ENCODE data around the gene TRIM7.
"Not testable (repeated sequence)": the region's sequence is repeated elsewhere in the genome, so short reads cannot be mapped to it uniquely, and the experiment has no call there.

Gene TRIM7

GRCh38 chr5:181210698-181211097 lies 5.7 kb upstream of the TRIM7 start:
- not testable (repeated sequence) for DNase-seq

DNA sequence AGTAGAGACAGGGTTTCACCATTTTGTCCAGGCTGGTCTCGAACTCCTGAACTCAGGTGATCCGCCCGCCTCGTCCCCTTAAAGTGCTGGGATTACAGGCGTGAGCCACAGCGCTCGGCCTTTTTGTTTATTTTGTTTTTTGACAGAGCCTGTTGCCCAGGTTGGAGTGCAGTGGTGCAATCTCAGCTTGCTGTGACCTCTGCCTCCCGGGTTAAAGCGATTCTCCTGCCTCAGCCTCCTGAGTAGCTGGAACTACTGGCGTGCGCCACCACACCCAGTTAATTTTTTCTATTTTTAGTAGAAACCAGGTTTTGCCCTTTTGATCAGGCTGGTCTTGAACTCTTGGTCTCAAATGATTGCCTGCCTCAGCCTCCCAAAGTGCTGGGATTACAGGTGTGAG lies 5.2 kb upstream of the TRIM7 start:
- not testable (repeated sequence) for DNase-seq

GRCh38 chr5:181209006-181209405 lies 4.0 kb upstream of the TRIM7 start:
- DNase-seq: not testable (repeated sequence)

DNA sequence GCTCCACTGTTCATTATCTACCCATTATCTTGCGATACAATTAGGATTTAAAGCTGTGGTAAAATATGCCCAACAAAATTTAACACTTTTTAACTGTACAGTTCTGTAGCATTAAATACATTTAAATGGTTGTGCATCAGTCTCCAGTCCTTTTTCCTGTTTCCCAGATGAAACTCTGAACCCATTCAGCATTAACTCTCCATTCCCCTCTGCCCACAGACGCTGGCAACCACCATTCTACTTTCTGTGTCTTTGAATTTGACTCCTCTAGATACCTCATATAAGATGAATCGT lies 2.9 kb upstream of the TRIM7 start:
- no peak for DNase-seq

GRCh38 chr5:181207214-181207959 lies 2.4 kb upstream of the TRIM7 start:
- no peak for DNase-seq

GRCh38 chr5:181205761-181206649 lies 1.0 kb upstream of the TRIM7 start:
- no peak for DNase-seq

- no peak for DNase-seq
Observed at GRCh38 chr5:181204113-181204825, 727 bp downstream of the TRIM7 start.

GRCh38 chr5:181203777-181204112 lies 1.3 kb downstream of the TRIM7 start:
- DNase-seq: no peak

- no peak for DNase-seq
Observed at GRCh38 chr5:181203093-181203711, 1.8 kb downstream of the TRIM7 start.

DNA sequence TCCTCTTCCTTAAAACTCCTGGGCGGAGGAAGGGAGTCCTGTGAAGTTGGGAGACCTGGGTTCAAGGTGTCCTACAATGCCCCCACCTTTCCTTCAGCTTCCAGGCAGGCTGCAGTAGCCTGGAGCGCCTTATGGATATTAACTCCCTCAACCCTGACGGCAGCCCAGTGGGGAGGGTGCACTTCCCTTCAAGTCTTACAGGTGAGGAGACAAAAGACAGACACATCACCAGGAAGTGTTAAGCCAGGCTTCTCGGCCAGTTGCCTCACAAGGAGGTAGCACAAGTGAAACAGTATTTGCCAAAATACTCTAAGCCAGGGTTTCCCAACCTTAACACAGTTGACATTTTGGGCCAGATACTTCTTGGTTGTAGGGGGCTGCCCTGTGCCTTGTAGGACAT lies 4.2 kb downstream of the TRIM7 start:
- DNase-seq: no peak

- no peak for DNase-seq
Observed at GRCh38 chr5:181199881-181200638, 4.9 kb downstream of the TRIM7 start.

GRCh38 chr5:181198905-181199519 lies 6.0 kb downstream of the TRIM7 start:
- no peak for DNase-seq

GRCh38 chr5:181198106-181198685 lies 6.8 kb downstream of the TRIM7 start:
- no peak for DNase-seq

GRCh38 chr5:181197326-181197951 lies 7.6 kb downstream of the TRIM7 start:
- no peak for DNase-seq

DNA sequence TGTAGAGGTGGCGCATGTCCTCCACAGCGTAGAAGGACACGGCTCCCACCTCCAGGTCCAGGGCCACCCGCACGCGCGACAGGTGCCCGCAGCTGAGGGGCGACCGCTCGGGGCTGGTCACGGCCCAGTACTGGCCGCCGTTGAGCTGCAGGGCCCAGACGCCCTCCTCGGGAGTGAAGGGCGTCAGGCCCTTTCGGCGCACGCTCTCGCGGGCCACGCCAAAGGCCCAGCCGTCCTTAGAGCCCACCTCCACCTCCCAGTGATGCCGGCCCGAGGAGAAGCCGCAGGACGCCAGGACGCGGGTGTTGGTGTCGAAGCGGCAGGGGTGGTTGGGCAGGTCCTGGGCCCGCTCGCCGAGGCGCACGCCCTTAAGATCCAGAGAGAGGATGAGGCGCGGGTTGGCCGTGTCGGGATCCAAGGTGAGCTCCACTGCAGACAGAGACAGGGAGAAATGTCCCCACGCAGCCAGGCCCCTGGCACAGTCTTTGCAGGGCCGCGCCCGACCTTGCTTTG lies 9.7 kb downstream of the TRIM7 start:
- no peak for DNase-seq

DNA sequence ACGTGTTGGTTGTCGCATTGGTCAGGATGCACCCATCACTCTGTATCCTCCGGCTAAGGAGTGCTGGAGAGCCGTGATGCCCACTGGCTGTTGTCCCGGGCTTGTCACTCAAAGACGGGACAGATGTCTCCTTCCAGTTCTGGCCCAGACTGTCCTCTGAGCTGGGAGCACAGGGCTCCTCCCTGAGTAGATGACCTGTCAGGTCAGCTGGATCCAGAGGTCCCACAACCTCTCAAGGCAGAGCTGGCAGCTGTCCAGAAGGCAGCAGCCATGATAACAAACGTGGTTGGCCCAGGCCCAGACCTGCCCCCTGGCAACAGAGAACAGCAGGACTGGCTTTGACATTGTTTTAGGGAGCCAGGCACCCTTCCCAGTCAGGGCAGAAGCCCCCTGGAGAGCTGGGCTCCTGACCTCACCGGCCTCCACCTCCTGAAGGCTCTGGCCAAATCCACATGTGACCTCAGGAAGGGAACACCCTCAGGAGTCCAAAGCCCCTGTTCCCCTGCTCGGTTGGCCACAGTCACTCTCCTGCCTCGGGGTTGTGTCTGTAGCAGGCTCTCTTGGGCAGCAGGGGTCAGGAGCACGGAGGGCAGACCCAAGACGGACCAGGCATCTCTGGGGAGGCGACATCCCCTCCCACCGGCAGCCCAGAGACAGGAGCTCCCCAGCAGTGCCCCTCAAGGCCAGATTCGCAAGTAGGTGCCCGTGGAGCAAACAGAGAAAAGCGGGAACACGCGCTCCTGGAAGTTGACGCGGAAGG lies 10.3 kb downstream of the TRIM7 start:
- DNase-seq: no peak

GRCh38 chr5:181193656-181194055 lies 11.3 kb downstream of the TRIM7 start:
- DNase-seq: no peak

DNA sequence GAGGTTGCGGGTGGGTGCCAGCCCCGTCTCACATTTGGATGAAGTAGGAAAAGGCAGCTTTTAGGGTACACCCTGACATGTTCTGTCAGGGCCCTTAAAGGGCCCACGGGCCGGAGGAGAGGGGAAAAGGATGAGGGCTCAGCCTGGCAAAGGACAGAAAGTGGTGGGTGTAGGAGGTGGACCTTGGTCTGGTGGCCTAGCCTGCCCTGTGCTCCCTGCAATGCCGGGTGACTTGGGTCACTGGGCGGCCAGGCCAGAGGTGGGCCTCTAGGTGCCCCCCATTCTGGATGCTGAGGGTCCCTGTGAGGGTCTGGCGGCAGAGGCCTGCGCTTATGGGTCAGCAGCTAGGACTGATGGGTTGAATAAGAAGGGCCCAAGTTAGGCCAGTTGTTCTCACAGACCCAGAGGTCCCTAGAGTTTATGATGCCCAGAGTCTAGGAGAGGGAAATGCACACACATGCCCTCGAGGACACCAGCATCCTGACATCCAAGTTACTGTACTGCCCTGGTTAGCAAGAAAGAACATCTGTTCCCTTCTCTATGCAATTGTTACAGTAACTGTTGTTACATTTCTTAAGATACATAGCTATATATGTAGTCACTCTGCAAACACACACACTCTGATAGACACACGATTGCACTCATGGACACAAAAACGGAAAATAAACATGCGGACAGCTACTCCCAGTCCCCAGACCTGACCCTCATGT lies 12.5 kb downstream of the TRIM7 start:
- DNase-seq: no peak

DNA sequence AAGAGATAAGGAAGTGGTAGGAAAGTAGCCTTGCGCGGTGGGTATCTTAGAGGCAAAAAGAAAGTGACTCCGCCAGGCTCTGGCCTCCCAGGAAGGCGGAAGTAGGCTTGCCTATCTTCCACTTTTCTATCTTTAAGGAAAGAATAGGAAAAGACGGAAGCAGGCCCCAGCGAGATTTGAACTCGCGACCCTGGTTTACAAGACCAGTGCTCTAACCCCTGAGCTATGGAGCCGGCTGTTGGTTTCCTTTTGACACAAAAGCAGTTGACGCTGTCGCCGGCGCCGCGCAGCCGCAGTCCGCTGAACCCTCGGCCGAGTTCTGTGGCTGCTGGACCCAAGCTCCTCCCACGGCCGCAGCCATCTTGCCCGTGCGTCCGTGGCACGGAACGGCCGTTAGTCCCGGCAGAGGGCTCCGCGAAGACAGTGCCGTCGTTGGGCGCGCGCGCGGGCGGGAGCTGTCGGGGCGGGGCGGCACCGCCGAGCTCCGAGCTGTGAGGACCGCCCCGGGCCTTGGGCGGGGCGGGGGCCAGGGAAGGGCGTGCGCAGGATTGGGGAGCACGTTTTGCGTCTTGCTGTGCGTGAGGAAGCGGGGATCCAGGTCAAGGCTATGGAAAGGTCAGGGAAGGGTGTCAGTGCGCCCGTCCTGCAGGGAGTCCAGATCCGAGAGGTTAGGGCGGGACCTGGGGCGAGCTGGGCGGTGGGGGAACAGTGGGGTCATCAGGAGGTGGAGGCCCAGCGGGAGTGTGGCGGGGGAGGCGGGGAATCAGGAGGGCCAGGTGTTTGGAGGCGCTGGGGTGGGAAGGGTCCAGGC lies 13.3 kb downstream of the TRIM7 start:
- no peak for DNase-seq

All from NCI-H146 (cell line).